Neuronal stem cell (in vitro differentiated cells): ENCODE results near the gene SH3PXD2B.

Experiments used
- DNase-seq: peaks from one replicate; pipeline ENCODE4 v3.0.0-alpha.2; 2013; ENCODE audit warnings: low spot score
- H2AFZ ChIP-seq: one replicate; pipeline ENCODE4 v1.6.1; 2013; ENCODE audit warnings: mild to moderate bottlenecking, low read length, inconsistent platforms
- H2AK5ac ChIP-seq: 2 replicates; pipeline ENCODE4 v1.6.1; 2013; ENCODE audit warnings: low read depth, mild to moderate bottlenecking, inconsistent platforms, low read length, moderate library complexity, mixed read lengths
- H2BK120ac ChIP-seq: 2 replicates; pipeline ENCODE4 v1.6.1; 2013; ENCODE audit warnings: low read depth, mild to moderate bottlenecking, inconsistent platforms, low read length, moderate library complexity, mixed read lengths
- H2BK12ac ChIP-seq: one replicate; pipeline ENCODE4 v1.6.1; 2013; ENCODE audit warnings: low read length, inconsistent platforms
- H2BK15ac ChIP-seq: 2 replicates; pipeline ENCODE4 v1.6.1; 2013; ENCODE audit warnings: mild to moderate bottlenecking, low read length, inconsistent platforms, mixed read lengths
- H2BK5ac ChIP-seq: one replicate; pipeline ENCODE4 v1.6.1; 2013; ENCODE audit warnings: inconsistent platforms, mild to moderate bottlenecking, low read length, moderate library complexity
- H3K14ac ChIP-seq: one replicate; pipeline ENCODE4 v1.6.1; 2013; ENCODE audit warnings: low read length, inconsistent platforms
- H3K18ac ChIP-seq: 2 replicates; pipeline ENCODE4 v1.6.1; 2013; ENCODE audit warnings: low read length, inconsistent platforms
- H3K23ac ChIP-seq: 2 replicates; pipeline ENCODE4 v1.6.1; 2013; ENCODE audit warnings: low read depth, mild to moderate bottlenecking, mixed read lengths, low read length, inconsistent platforms; ENCODE audit not compliant: poor library complexity
- H3K27ac ChIP-seq: replicated peaks from 3 replicates; pipeline ENCODE4 v1.5.1; 2013; ENCODE audit warnings: low read length, inconsistent platforms
- H3K27me3 ChIP-seq, 3 experiments: 2 replicates each; pipeline ENCODE4 v1.6.1; 2013; ENCODE audit warnings: low read length in 3 of 3, mild to moderate bottlenecking in 2 of 3, inconsistent platforms in 1 of 3, low read depth in 1 of 3, mixed read lengths in 1 of 3, moderate library complexity in 1 of 3; ENCODE audit not compliant: control insufficient read depth in 3 of 3, insufficient read depth in 3 of 3
- H3K36me3 ChIP-seq, 2 donors: replicated peaks in 1 of 2; 2 replicates each; pipeline ENCODE4 v1.6.1; 2013; ENCODE audit warnings: low read length in 2 of 2; ENCODE audit not compliant: control insufficient read depth in 2 of 2, insufficient read depth in 2 of 2
- H3K4ac ChIP-seq: 2 replicates; pipeline ENCODE4 v1.6.1; 2013; ENCODE audit warnings: inconsistent platforms, mild to moderate bottlenecking, low read length, moderate library complexity
- H3K4me1 ChIP-seq, 2 donors: 1 replicate in 1 of 2; 2 replicates in 1 of 2; pipeline ENCODE4 v1.6.1; 2013; ENCODE audit warnings: low read length in 2 of 2, low read depth in 1 of 2; ENCODE audit not compliant: control insufficient read depth in 2 of 2, insufficient read depth in 1 of 2
- H3K4me2 ChIP-seq: one replicate; pipeline ENCODE4 v1.6.1; 2013; ENCODE audit warnings: mild to moderate bottlenecking, low read length, inconsistent platforms; ENCODE audit not compliant: insufficient read depth, poor library complexity, severe bottlenecking
- H3K4me3 ChIP-seq, 2 donors: 2 replicates each; pipeline ENCODE4 v1.5.1; 2013; ENCODE audit warnings: low read length in 2 of 2, mild to moderate bottlenecking in 2 of 2, inconsistent platforms in 1 of 2, moderate library complexity in 1 of 2
- H3K79me1 ChIP-seq: one replicate; pipeline ENCODE4 v1.6.1; 2013; ENCODE audit warnings: low read depth, mild to moderate bottlenecking, inconsistent platforms, low read length, moderate library complexity
- H3K9ac ChIP-seq: one replicate; pipeline ENCODE4 v1.6.1; 2013; ENCODE audit warnings: mild to moderate bottlenecking, low read depth, low read length, inconsistent platforms; ENCODE audit not compliant: poor library complexity
- H3K9me3 ChIP-seq, 2 donors: replicated peaks in 1 of 2; 2 replicates each; pipeline versions ENCODE3 to v1.6.1; 2013; ENCODE audit warnings: low read length in 2 of 2, mild to moderate bottlenecking in 2 of 2, inconsistent platforms in 1 of 2, low read depth in 1 of 2, mixed read lengths in 1 of 2, moderate library complexity in 1 of 2; ENCODE audit not compliant: control insufficient read depth in 2 of 2, insufficient read depth in 1 of 2
- H4K8ac ChIP-seq: one replicate; pipeline ENCODE4 v1.6.1; 2013; ENCODE audit warnings: low read depth, mild to moderate bottlenecking, inconsistent platforms, low read length, moderate library complexity
- H4K91ac ChIP-seq: one replicate; pipeline ENCODE4 v1.6.1; 2013; ENCODE audit warnings: low read length, low read depth, mild to moderate bottlenecking, inconsistent platforms; ENCODE audit not compliant: poor library complexity
- WGBS, 2 donors: extraction: QIAGEN DNeasy Blood & Tissue Kit; methylation state at CpG; one replicate each; pipeline ENCODE4 v1.1.7; 2013; ENCODE audit warnings: missing lambda C conversion rate in 2 of 2, mixed read lengths in 1 of 2; ENCODE audit not compliant: insufficient read length in 2 of 2, insufficient replicate concordance in 1 of 2; ENCODE audit errors: extremely low coverage in 2 of 2; 5-methylcytosine and 5-hydroxymethylcytosine counted together

Gene SH3PXD2B

GRCh38 chr5:172452398-172453205, 1.7 kb downstream of the SH3PXD2B start:
- Histone ChIP-seq H3K79me1 (peaks cover 4% of the 10 kb centered on the region), H2BK12ac (no peak overlapping the region), H2BK5ac (no peak overlapping the region), H3K4me1 (peaks cover 9 to 21% of the 10 kb centered on the region in 2 donors), H3K14ac (no peak overlapping the region), H3K27me3 (no peaks in the 10 kb centered on the region), H3K4me3 (peak overlapping the region; percentile 19 to 58), H2AFZ (peak overlapping the region; percentile 86), H2BK15ac (no peak overlapping the region), H2AK5ac (no peak overlapping the region), H3K36me3 (peaks cover 3 to 46% of the 10 kb centered on the region in 2 donors), H3K27ac (peak overlapping the region; percentile 93), H3K4ac (peak overlapping the region; percentile 24), H2BK120ac (no peak overlapping the region), H4K91ac (no peak overlapping the region), H3K23ac (no peak overlapping the region), H4K8ac (no peak overlapping the region), H3K18ac (peak overlapping the region; percentile 17), H3K9ac (no peak overlapping the region), H3K4me2 (peak overlapping the region; percentile 79), H3K9me3 (no peaks in the 10 kb centered on the region)
- no CpG with 5 or more reads among the region's 18 CpGs for WGBS, 2 donors
- no peak for DNase-seq

- Histone ChIP-seq H2AFZ (no peak overlapping the region), H3K4me1 (peaks cover 9 to 21% of the 10 kb centered on the region in 2 donors), H3K4me2 (no peak overlapping the region), H3K14ac (no peak overlapping the region), H2BK12ac (no peak overlapping the region), H3K9ac (no peak overlapping the region), H3K9me3 (no peaks in the 10 kb centered on the region), H3K18ac (peak overlapping the region; percentile 11), H2BK120ac (no peak overlapping the region), H4K91ac (no peak overlapping the region), H3K79me1 (peaks cover 4% of the 10 kb centered on the region), H3K36me3 (peaks cover 3 to 46% of the 10 kb centered on the region in 2 donors), H3K23ac (no peak overlapping the region), H3K27me3 (no peaks in the 10 kb centered on the region), H2AK5ac (peak overlapping the region; percentile 29), H4K8ac (no peak overlapping the region), H3K4me3 (no peak overlapping the region), H3K27ac (no peak overlapping the region), H3K4ac (no peak overlapping the region), H2BK5ac (no peak overlapping the region), H2BK15ac (no peak overlapping the region)
- no CpG with 5 or more reads among the region's 3 CpGs for WGBS, 2 donors
- DNase-seq, result no peak
Observed at GRCh38 chr5:172451771-172452197, 2.5 kb downstream of the SH3PXD2B start.

- Histone ChIP-seq H3K27ac (no peak overlapping the region), H3K79me1 (peaks cover 10% of the 10 kb centered on the region), H4K91ac (no peak overlapping the region), H2BK12ac (no peak overlapping the region), H2BK15ac (no peak overlapping the region), H3K27me3 (no peaks in the 10 kb centered on the region), H3K18ac (peak overlapping the region; percentile 11), H2AK5ac (peak overlapping the region; percentile 29), H2BK120ac (no peak overlapping the region), H3K4me2 (no peak overlapping the region), H3K4me3 (peak overlapping the region in 1 of 2 donors; percentile 32), H3K14ac (no peak overlapping the region), H3K4me1 (peaks cover 11 to 23% of the 10 kb centered on the region in 2 donors), H3K36me3 (peaks cover 3 to 46% of the 10 kb centered on the region in 2 donors), H3K9me3 (no peaks in the 10 kb centered on the region), H3K9ac (no peak overlapping the region), H3K23ac (no peak overlapping the region), H2BK5ac (no peak overlapping the region), H4K8ac (no peak overlapping the region), H3K4ac (no peak overlapping the region), H2AFZ (no peak overlapping the region)
- DNase-seq, result no peak
- WGBS, 2 donors, result no CpG with 5 or more reads among the region's 7 CpGs
Observed at GRCh38 chr5:172450861-172451695, 3.2 kb downstream of the SH3PXD2B start.

GRCh38 chr5:172450453-172450852, 3.9 kb downstream of the SH3PXD2B start:
- no peak overlapping the region for H4K8ac ChIP-seq
- peaks cover 16% of the 10 kb centered on the region for H3K79me1 ChIP-seq
- no peak overlapping the region for H4K91ac ChIP-seq
- no peak overlapping the region for H2AFZ ChIP-seq
- H3K4ac ChIP-seq, result no peak overlapping the region
- H2BK15ac ChIP-seq, result no peak overlapping the region
- no peak overlapping the region for H3K4me2 ChIP-seq
- no CpG with 5 or more reads among the region's 6 CpGs for WGBS, 2 donors
- no peak overlapping the region for H2BK12ac ChIP-seq
- H3K23ac ChIP-seq, result no peak overlapping the region
- no peak overlapping the region for H2BK120ac ChIP-seq
- no peaks in the 10 kb centered on the region for H3K27me3 ChIP-seq
- no peak overlapping the region for H3K14ac ChIP-seq
- H3K4me3 ChIP-seq, result no peak overlapping the region
- H3K9me3 ChIP-seq, result no peaks in the 10 kb centered on the region
- H3K4me1 ChIP-seq, result peaks cover 11 to 20% of the 10 kb centered on the region in 2 donors
- no peak overlapping the region for H3K27ac ChIP-seq
- H3K18ac ChIP-seq, result no peak overlapping the region
- no peak overlapping the region for H2BK5ac ChIP-seq
- H3K36me3 ChIP-seq, result peaks cover 3 to 46% of the 10 kb centered on the region in 2 donors
- no peak overlapping the region for H3K9ac ChIP-seq
- no peak overlapping the region for H2AK5ac ChIP-seq
- no peak for DNase-seq
